ENCODE measurements around the gene NPAS1. TPM values are rescaled to one million over a fixed set of nuclear protein-coding genes. Genes with fewer than 3 reads are reported as not detected.

Gene NPAS1
- total and polyA plus RNA-seq, 2 experiments from 2014 or later, result 2.9 to 8.4 TPM

DNA sequence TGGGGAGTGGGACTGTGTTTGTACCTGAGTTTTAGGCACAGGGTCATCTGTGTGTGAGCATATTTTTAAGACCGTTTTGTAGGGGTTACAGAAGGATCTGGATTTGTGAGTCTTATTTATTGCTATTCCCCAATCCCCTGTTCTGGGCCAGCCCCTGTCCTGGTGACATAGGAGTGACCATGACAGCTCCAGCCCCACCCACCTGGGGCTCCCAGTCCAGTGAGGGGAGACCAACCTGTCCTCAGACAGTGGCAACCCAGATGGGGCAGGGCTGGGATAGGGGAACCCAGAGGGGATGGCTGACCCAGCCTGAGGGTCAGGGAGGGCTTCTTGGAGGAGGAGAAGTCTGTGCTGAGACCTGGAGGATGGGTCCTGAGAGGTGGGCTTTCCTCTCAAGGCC lies 18.1 kb downstream of the NPAS1 start:
- TF ChIP-seq, protein P1, sequence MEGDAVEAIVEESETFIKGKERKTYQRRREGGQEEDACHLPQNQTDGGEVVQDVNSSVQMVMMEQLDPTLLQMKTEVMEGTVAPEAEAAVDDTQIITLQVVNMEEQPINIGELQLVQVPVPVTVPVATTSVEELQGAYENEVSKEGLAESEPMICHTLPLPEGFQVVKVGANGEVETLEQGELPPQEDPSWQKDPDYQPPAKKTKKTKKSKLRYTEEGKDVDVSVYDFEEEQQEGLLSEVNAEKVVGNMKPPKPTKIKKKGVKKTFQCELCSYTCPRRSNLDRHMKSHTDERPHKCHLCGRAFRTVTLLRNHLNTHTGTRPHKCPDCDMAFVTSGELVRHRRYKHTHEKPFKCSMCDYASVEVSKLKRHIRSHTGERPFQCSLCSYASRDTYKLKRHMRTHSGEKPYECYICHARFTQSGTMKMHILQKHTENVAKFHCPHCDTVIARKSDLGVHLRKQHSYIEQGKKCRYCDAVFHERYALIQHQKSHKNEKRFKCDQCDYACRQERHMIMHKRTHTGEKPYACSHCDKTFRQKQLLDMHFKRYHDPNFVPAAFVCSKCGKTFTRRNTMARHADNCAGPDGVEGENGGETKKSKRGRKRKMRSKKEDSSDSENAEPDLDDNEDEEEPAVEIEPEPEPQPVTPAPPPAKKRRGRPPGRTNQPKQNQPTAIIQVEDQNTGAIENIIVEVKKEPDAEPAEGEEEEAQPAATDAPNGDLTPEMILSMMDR (IDR thresholded peaks at IDR 0.05; ENCODE audit: low read depth, low read length), result no peak
- no peak for DNase-seq (ENCODE audit: low read depth in 1 of 2, low spot score in 1 of 2)
- no peak overlapping the region for H3K4me3 ChIP-seq
- H3K27me3 ChIP-seq, result no peaks in the 10 kb centered on the region
- H3K36me3 ChIP-seq, result no peaks in the 10 kb centered on the region
- H3K27ac ChIP-seq, result no peak overlapping the region
- no peaks in the 10 kb centered on the region for H3K4me1 ChIP-seq (ENCODE audit: low read depth)
- no peaks in the 10 kb centered on the region for H3K9me3 ChIP-seq (ENCODE audit: low read depth)

GRCh38 chr19:47039239-47039874 lies 19.7 kb downstream of the NPAS1 start:
- Histone ChIP-seq H3K36me3 (no peaks in the 10 kb centered on the region), H3K4me1 (ENCODE audit: low read depth) (no peaks in the 10 kb centered on the region), H3K27ac (no peak overlapping the region), H3K4me3 (no peak overlapping the region), H3K9me3 (ENCODE audit: low read depth) (no peaks in the 10 kb centered on the region), H3K27me3 (no peaks in the 10 kb centered on the region)
- no peak for DNase-seq (ENCODE audit: low read depth in 1 of 2, low spot score in 1 of 2)
- TF ChIP-seq, protein P1 (IDR thresholded peaks at IDR 0.05; ENCODE audit: low read depth, low read length), result no peak

- H3K4me1 ChIP-seq (ENCODE audit: low read depth), result no peaks in the 10 kb centered on the region
- H3K36me3 ChIP-seq, result no peaks in the 10 kb centered on the region
- DNase-seq (ENCODE audit: low read depth in 1 of 2, low spot score in 1 of 2), result no peak
- H3K9me3 ChIP-seq (ENCODE audit: low read depth), result no peaks in the 10 kb centered on the region
- no peak overlapping the region for H3K4me3 ChIP-seq
- H3K27me3 ChIP-seq, result no peaks in the 10 kb centered on the region
- no peak overlapping the region for H3K27ac ChIP-seq
- TF ChIP-seq, protein P1 (IDR thresholded peaks at IDR 0.05; ENCODE audit: low read depth, low read length), result no peak
These were observed 21.2 kb downstream of the NPAS1 start for GRCh38 chr19:47040869-47041268.

DNA sequence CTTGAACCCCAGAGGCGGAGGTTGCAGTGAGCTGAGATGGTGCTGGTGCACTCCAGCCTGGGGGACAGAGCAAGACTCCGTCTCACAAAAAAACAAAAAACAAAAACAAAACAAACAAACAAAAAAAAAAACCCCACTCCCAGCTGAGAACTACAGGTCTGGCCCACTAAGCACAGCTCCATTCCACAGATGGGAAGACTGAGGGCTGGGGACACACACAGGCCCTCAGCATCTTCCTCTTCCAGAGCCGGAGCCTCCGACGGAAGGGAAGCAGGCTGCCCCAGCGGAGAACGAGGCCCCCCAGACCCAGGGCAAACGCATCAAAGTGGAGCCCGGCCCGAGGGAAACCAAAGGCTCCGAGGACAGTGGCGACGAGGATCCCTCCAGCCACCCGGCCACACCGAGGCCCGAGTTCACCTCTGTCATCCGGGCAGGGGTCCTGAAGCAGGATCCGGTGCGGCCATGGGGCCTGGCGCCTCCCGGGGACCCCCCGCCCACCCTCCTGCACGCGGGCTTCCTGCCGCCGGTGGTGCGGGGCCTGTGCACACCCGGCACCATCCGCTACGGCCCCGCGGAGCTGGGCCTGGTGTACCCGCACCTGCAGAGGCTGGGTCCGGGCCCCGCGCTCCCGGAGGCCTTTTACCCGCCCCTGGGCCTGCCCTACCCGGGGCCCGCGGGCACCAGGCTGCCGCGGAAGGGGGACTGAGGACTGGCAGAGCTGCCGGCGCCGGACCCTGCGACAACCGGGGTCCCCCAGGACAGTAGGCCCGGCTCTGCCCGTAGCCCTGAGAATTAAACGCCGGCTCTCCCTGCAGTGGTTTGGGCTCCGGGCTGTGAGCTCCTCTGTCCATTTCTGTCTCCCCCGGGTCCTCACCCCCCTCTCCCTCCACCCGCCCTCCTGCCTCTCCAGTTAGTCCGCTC lies 25.6 kb downstream of the NPAS1 start:
- Histone ChIP-seq H3K9me3 (ENCODE audit: low read depth) (no peaks in the 10 kb centered on the region), H3K4me3 (no peak overlapping the region), H3K4me1 (ENCODE audit: low read depth) (no peaks in the 10 kb centered on the region), H3K27ac (no peak overlapping the region), H3K36me3 (no peaks in the 10 kb centered on the region), H3K27me3 (no peaks in the 10 kb centered on the region)
- no peak for DNase-seq (ENCODE audit: low read depth in 1 of 2, low spot score in 1 of 2)
- TF ChIP-seq, protein P1 (IDR thresholded peaks at IDR 0.05; ENCODE audit: low read depth, low read length), result no peak

DNA sequence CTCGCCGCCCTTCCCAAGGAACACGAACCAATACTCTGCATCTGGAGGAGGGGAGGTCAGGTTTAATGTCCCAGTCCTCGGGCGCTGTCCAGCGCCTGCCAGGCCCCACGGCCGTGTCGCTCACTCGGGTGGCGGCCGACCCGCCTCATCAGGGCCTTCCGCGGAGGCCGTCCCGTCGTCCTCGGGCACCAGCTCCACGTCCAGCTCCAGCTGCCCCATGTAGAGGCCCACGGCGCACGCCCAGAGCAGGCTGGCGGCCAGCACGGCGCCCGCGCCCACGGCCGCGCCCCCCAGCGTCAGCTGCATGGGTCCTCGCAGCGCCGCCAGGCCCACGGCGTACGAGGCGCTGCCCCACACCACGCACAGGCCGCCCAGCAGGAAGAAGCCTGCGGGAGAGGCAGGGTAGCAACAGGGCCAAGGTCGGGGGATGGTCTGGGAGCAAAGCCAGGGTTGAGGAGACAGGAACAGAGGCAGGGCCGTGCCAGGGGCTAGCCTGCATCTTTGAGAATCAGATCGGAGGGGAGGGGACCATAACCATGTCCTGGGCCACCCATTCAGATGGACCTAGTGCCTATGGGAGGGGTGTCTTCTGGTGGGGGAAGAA lies 26.3 kb downstream of the NPAS1 start:
- Histone ChIP-seq H3K27me3 (no peaks in the 10 kb centered on the region), H3K36me3 (no peaks in the 10 kb centered on the region), H3K4me3 (no peak overlapping the region), H3K4me1 (ENCODE audit: low read depth) (no peaks in the 10 kb centered on the region), H3K9me3 (ENCODE audit: low read depth) (no peaks in the 10 kb centered on the region), H3K27ac (no peak overlapping the region)
- TF ChIP-seq, protein P1 (IDR thresholded peaks at IDR 0.05; ENCODE audit: low read depth, low read length), result no peak
- DNase-seq (ENCODE audit: low read depth in 1 of 2, low spot score in 1 of 2), result no peak
